ENCODE data around the gene CLCN7. TPM values are rescaled to one million over a fixed set of nuclear protein-coding genes. Genes with fewer than 3 reads are reported as not detected.

The CLCN7 gene
- total RNA-seq, 1 experiment from 2014 or later, result 127 TPM

DNA sequence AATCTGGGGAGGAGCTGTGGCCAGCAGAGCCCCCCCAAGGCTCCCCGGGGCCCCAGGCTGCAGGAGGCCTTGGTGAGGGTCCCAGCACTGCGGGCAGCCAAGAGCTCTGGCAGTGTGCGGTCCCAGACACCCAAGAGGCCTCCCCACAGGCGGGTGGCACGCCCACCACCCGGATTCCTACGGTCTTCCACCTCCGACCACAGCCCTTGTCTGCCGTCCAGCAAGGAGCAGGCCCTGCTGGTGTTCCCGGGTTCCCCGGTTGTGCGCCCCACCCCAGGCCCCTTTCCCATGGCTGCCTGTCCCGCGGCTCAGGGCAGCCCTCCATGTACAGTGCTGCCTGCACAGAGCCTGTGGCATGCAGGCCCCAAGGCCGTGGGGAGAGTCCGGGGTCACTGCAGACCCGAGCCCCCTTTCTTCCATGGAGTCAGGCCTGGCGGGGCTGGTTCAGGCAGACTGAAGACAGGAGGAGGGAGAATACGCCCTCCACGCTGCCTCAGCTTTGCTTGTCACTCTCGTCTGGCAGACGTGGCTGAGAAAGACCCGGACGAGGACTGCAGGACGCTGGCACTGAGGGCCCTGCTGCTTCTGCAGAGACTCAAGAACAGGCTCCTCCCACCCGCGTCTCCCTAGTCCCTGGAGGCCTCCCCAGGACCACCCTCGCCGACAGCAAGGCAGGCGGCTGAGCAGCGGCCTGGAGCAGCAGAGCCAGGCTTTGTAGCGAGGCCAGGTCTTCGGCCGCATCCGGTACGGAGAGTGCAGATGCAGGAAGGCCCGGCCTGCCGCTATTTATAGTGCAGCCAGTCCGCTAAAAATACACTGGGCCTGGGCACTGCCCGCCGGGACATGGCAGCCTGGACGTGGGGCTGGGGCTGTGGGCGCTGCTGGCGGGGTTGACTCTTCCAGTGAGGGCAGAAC lies 34.7 kb upstream of the CLCN7 start:
- H3K4me3 ChIP-seq (ENCODE audit: low read depth, low read length), result no peak overlapping the region
- DNase-seq, result no peak
- CTCF ChIA-PET, result no interaction called here
- peaks cover 3% of the 10 kb centered on the region for H3K36me3 ChIP-seq (ENCODE audit: control insufficient read depth, insufficient read depth, low read length)
- H3K36me3 Mint-ChIP-seq (ENCODE audit: insufficient read depth, unreplicated experiment), result peaks cover 42% of the 10 kb centered on the region
- TF ChIP-seq, protein P1, sequence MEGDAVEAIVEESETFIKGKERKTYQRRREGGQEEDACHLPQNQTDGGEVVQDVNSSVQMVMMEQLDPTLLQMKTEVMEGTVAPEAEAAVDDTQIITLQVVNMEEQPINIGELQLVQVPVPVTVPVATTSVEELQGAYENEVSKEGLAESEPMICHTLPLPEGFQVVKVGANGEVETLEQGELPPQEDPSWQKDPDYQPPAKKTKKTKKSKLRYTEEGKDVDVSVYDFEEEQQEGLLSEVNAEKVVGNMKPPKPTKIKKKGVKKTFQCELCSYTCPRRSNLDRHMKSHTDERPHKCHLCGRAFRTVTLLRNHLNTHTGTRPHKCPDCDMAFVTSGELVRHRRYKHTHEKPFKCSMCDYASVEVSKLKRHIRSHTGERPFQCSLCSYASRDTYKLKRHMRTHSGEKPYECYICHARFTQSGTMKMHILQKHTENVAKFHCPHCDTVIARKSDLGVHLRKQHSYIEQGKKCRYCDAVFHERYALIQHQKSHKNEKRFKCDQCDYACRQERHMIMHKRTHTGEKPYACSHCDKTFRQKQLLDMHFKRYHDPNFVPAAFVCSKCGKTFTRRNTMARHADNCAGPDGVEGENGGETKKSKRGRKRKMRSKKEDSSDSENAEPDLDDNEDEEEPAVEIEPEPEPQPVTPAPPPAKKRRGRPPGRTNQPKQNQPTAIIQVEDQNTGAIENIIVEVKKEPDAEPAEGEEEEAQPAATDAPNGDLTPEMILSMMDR (IDR thresholded peaks at IDR 0.05; ENCODE audit: insufficient read depth in 1 of 2, low read depth in 1 of 2, low read length in 1 of 2, severe bottlenecking in 1 of 2, unreplicated experiment in 1 of 2), result no peak
- BruUV-seq (replicated peaks), result no TSS peak
- H3K9me3 ChIP-seq, result no peaks in the 10 kb centered on the region; the same call in 1 of the 2 replicates
- no peaks in the 10 kb centered on the region for H3K4me1 ChIP-seq
- intact Hi-C loops (cut with micrococcal nuclease; ENCODE audit: unreplicated experiment), result no loop called here
- POLR2A ChIA-PET, result no interaction called here
- H3K4me3 Mint-ChIP-seq (ENCODE audit: unreplicated experiment), result no peak overlapping the region
- H3K27me3 Mint-ChIP-seq (ENCODE audit: insufficient read depth, unreplicated experiment), result no peaks in the 10 kb centered on the region
- peaks cover 2% of the 10 kb centered on the region for H3K9me3 Mint-ChIP-seq (ENCODE audit: unreplicated experiment)
- no peaks in the 10 kb centered on the region for H3K4me1 Mint-ChIP-seq (ENCODE audit: low read depth, unreplicated experiment)
- H3K27ac Mint-ChIP-seq (ENCODE audit: unreplicated experiment), result no peak overlapping the region
- H3K27me3 ChIP-seq (replicated peaks; ENCODE audit: control insufficient read depth, insufficient read depth, low read length), result no peaks in the 10 kb centered on the region

DNA sequence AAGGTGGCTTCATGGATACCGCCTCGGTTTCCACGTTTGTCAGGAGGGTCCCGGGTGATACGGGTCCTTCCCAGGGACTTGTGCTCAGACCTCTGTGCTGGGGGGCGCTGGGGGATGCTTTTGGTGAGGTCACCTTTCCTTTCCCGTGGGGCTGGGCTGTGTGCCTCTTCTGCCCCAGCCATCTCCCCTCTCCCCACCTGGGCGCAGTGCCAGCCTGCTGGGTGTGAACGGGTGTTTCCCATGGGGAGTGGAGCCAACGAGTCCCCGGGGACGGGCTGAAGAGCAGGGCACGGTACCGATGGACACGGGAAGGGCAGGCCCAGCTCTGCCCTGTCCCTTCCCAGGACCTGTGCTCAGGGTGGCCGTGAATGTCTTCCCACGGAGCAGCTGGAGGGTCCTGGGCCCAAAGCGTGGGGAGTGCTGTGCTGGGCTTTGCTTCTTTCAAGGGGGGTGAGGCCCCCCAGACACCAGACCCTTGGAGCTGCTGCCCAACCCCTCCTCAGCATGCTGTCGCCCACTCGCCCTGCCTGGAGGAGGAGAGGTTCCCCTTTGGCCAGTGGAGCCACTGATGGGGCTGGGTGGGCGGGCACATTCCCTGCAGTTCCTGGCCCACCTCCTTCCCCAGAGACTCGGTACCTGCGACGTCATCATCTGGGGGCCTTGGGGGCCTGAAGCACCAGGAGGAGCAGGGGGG lies 33.8 kb upstream of the CLCN7 start:
- Mint-ChIP-seq H3K4me3 (ENCODE audit: unreplicated experiment) (no peak overlapping the region), H3K27me3 (ENCODE audit: insufficient read depth, unreplicated experiment) (no peaks in the 10 kb centered on the region), H3K4me1 (ENCODE audit: low read depth, unreplicated experiment) (no peaks in the 10 kb centered on the region), H3K36me3 (ENCODE audit: insufficient read depth, unreplicated experiment) (peaks cover 46% of the 10 kb centered on the region), H3K9me3 (ENCODE audit: unreplicated experiment) (no peaks in the 10 kb centered on the region), H3K27ac (ENCODE audit: unreplicated experiment) (no peak overlapping the region)
- Histone ChIP-seq H3K9me3 (no peaks in the 10 kb centered on the region), H3K36me3 (ENCODE audit: control insufficient read depth, insufficient read depth, low read length) (peaks cover 3% of the 10 kb centered on the region), H3K27me3 (replicated peaks; ENCODE audit: control insufficient read depth, insufficient read depth, low read length) (no peaks in the 10 kb centered on the region), H3K4me1 (no peaks in the 10 kb centered on the region), H3K4me3 (ENCODE audit: low read depth, low read length) (no peak overlapping the region)
- no TSS peak for BruUV-seq (replicated peaks)
- TF ChIP-seq, protein P1 (IDR thresholded peaks at IDR 0.05; ENCODE audit: insufficient read depth in 1 of 2, low read depth in 1 of 2, low read length in 1 of 2, severe bottlenecking in 1 of 2, unreplicated experiment in 1 of 2), result no peak
- POLR2A ChIA-PET, result no interaction called here
- CTCF ChIA-PET, result no interaction called here
- no peak for DNase-seq
- intact Hi-C loops (cut with micrococcal nuclease; ENCODE audit: unreplicated experiment), result no loop called here

DNA sequence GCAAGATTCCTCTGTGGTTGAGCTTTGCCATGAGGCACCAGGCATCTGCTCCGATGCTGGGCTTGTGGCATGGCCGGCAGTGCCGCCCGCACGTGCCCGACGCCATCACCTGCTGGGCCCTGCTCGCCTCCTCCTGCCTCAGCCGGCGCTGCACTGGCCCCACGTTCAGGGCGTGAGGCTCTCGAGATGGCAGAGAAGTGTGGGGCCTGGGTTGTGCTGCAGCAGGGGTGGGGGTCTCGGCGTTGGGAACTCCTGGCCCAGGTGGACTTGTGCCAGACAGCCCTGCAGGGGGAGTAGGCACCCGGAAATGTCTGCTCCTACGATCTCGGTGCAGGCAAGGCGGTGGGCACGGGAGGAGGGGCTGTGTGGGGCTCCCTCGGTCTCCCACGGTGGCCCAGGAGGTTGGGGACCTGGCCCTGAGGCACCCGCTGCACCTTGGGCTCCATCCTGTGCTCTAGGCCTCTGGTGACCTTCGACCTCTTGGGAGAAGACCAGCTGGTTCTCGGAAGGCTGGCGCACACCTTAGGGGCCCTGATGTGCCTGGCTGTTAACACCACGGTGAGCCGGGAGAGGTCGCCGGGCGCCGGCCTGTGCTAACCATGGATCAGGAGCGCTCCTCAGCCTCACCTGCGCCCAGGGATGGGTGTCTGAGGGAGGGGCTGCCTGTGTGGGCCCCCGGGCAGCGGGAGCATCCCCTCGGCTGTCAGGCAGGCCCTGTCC lies 31.8 kb upstream of the CLCN7 start:
- POLR2A ChIA-PET, result no interaction called here
- Histone ChIP-seq H3K4me3 (ENCODE audit: low read depth, low read length) (no peak overlapping the region), H3K9me3 (no peaks in the 10 kb centered on the region), H3K4me1 (no peaks in the 10 kb centered on the region), H3K36me3 (ENCODE audit: control insufficient read depth, insufficient read depth, low read length) (peaks cover 3% of the 10 kb centered on the region), H3K27me3 (replicated peaks; ENCODE audit: control insufficient read depth, insufficient read depth, low read length) (no peaks in the 10 kb centered on the region)
- TF ChIP-seq, protein P1 (IDR thresholded peaks at IDR 0.05; ENCODE audit: insufficient read depth in 1 of 2, low read depth in 1 of 2, low read length in 1 of 2, severe bottlenecking in 1 of 2, unreplicated experiment in 1 of 2), result no peak
- Mint-ChIP-seq H3K4me3 (ENCODE audit: unreplicated experiment) (no peak overlapping the region), H3K4me1 (ENCODE audit: low read depth, unreplicated experiment) (no peaks in the 10 kb centered on the region), H3K27ac (ENCODE audit: unreplicated experiment) (no peak overlapping the region), H3K27me3 (ENCODE audit: insufficient read depth, unreplicated experiment) (no peaks in the 10 kb centered on the region), H3K36me3 (ENCODE audit: insufficient read depth, unreplicated experiment) (peaks cover 50% of the 10 kb centered on the region), H3K9me3 (ENCODE audit: unreplicated experiment) (no peaks in the 10 kb centered on the region)
- intact Hi-C loops (cut with micrococcal nuclease; ENCODE audit: unreplicated experiment), result no loop called here
- BruUV-seq (replicated peaks), result no TSS peak
- CTCF ChIA-PET, result no interaction called here
- no peak for DNase-seq
